HEK293 (cell line): ENCODE measurements around the gene CC2D2A.

Source experiments
- CTCF ChIA-PET: fragments of 350-600 bp; formaldehyde crosslinking; extraction: SDS; loops from one replicate; lab custom pipeline; 2021; ENCODE audit warnings: antibody characterized with exemption; lab: Yijun Ruan, JAX
- POLR2A ChIA-PET: fragments of 300-600 bp; formaldehyde crosslinking; extraction: SDS; loops from one replicate; lab custom pipeline; 2020; ENCODE audit warnings: antibody characterized with exemption, inconsistent platforms; lab: Yijun Ruan, JAX
- H3K27ac ChIP-seq: fragments of 200-500 bp; sonication (Bioruptor generic); 2 replicates; pipeline ENCODE4 v1.5.1; 2014; ENCODE audit warnings: low read depth, low read length, control low read depth, inconsistent platforms; ENCODE audit errors: extremely low read depth
- H3K36me3 ChIP-seq, 2 experiments: fragments of 200-500 bp in 1 of 2; sonication (Bioruptor generic) in 1 of 2; 1 replicate in 1 of 2; 2 replicates in 1 of 2; pipeline ENCODE4 v1.5.1; 2014 to 2017; ENCODE audit warnings: inconsistent platforms in 2 of 2, low read length in 2 of 2; ENCODE audit not compliant: control insufficient read depth in 2 of 2, insufficient read depth in 1 of 2
- H3K4me1 ChIP-seq: fragments of 200-500 bp; sonication (Bioruptor generic); 2 replicates; pipeline ENCODE4 v1.5.1; 2014; ENCODE audit warnings: mild to moderate bottlenecking, low read length, inconsistent platforms; ENCODE audit not compliant: control insufficient read depth, insufficient read depth
- H3K4me3 ChIP-seq: 2 replicates; pipeline ENCODE4 v1.5.1; 2011; ENCODE audit warnings: low read depth, mild to moderate bottlenecking, control low read depth, low read length, moderate library complexity
- H3K9me3 ChIP-seq: fragments of 200-500 bp; sonication (Bioruptor generic); 2 replicates; pipeline ENCODE4 v1.5.1; 2014; ENCODE audit warnings: low read depth, low read length, inconsistent platforms; ENCODE audit not compliant: control insufficient read depth, insufficient read depth
- FEZF1 ChIP-seq: fragments of 450-650 bp; formaldehyde crosslinking; IDR thresholded peaks from 2 replicates; pipeline ENCODE4 v1.5.1; 2016; ENCODE audit warnings: missing biosample characterization, missing genetic modification characterization
- GFI1B ChIP-seq: fragments of 450-650 bp; formaldehyde crosslinking; IDR thresholded peaks from 2 replicates; pipeline ENCODE4 v1.5.1; 2016; ENCODE audit warnings: missing biosample characterization, missing genetic modification characterization
- KLF9 ChIP-seq: fragments of 450-650 bp; formaldehyde crosslinking; IDR thresholded peaks from 2 replicates; pipeline ENCODE4 v1.5.1; 2016; ENCODE audit warnings: missing biosample characterization, missing genetic modification characterization, low read depth
- SALL2 ChIP-seq: fragments of 450-650 bp; formaldehyde crosslinking; IDR thresholded peaks from 2 replicates; pipeline ENCODE4 v1.5.0; 2017; ENCODE audit warnings: missing biosample characterization, mild to moderate bottlenecking, missing genetic modification characterization, borderline replicate concordance
- SCRT1 ChIP-seq: fragments of 450-650 bp; formaldehyde crosslinking; IDR thresholded peaks from 2 replicates; pipeline ENCODE4 v1.5.1; 2016; ENCODE audit warnings: missing biosample characterization, missing genetic modification characterization, borderline replicate concordance
- ZNF138 ChIP-seq: fragments of 450-650 bp; formaldehyde crosslinking; IDR thresholded peaks from 2 replicates; pipeline ENCODE4 v1.5.1; 2016; ENCODE audit warnings: missing biosample characterization, missing genetic modification characterization, borderline replicate concordance
- ZNF146 ChIP-seq: fragments of 450-650 bp; formaldehyde crosslinking; IDR thresholded peaks from 2 replicates; pipeline ENCODE4 v1.5.1; 2016; ENCODE audit warnings: missing biosample characterization, missing genetic modification characterization
- ZNF501 ChIP-seq: fragments of 450-650 bp; formaldehyde crosslinking; IDR thresholded peaks from 2 replicates; pipeline ENCODE4 v1.5.1; 2016; ENCODE audit warnings: missing biosample characterization, missing genetic modification characterization
- ZNF548 ChIP-seq: fragments of 450-650 bp; formaldehyde crosslinking; IDR thresholded peaks from 2 replicates; pipeline ENCODE4 v1.5.1; 2016; ENCODE audit warnings: missing biosample characterization, missing genetic modification characterization
- ZNF555 ChIP-seq: fragments of 450-650 bp; formaldehyde crosslinking; conservative IDR thresholded peaks from 2 replicates; pipeline ENCODE4 v1.5.1; 2017; ENCODE audit warnings: missing biosample characterization, mild to moderate bottlenecking, missing genetic modification characterization, inconsistent platforms
- ZNF596 ChIP-seq: fragments of 450-650 bp; IDR thresholded peaks from 2 replicates; pipeline ENCODE4 v1.5.0; 2018; ENCODE audit warnings: missing biosample characterization, mild to moderate bottlenecking, missing genetic modification characterization, moderate library complexity
- ZNF664 ChIP-seq: fragments of 450-650 bp; formaldehyde crosslinking; IDR thresholded peaks from 2 replicates; pipeline ENCODE4 v1.5.1; 2016; ENCODE audit warnings: missing biosample characterization, missing genetic modification characterization
- ZNF747 ChIP-seq: fragments of 450-650 bp; formaldehyde crosslinking; IDR thresholded peaks from 2 replicates; pipeline ENCODE4 v1.5.1; 2016; ENCODE audit warnings: missing biosample characterization, missing genetic modification characterization
- ZSCAN23 ChIP-seq: fragments of 450-650 bp; formaldehyde crosslinking; IDR thresholded peaks from 2 replicates; pipeline ENCODE4 v1.5.1; 2016; ENCODE audit warnings: missing biosample characterization, missing genetic modification characterization
- TF ChIP-seq, protein P1 (sequence below): fragments of 450-650 bp; formaldehyde crosslinking; IDR thresholded peaks from 2 replicates; pipeline ENCODE4 v1.5.1; 2016; ENCODE audit warnings: missing biosample characterization, missing genetic modification characterization, borderline replicate concordance
- TF ChIP-seq, protein P2 (sequence below): fragments of 450-650 bp; formaldehyde crosslinking; IDR thresholded peaks from 2 replicates; pipeline ENCODE4 v1.5.1; 2016; ENCODE audit warnings: missing biosample characterization, missing genetic modification characterization, low read depth
- TF ChIP-seq, protein P3 (sequence below): fragments of 450-650 bp; formaldehyde crosslinking; IDR thresholded peaks from 2 replicates; pipeline ENCODE4 v1.5.1; 2016; ENCODE audit warnings: missing biosample characterization, missing genetic modification characterization
- TF ChIP-seq, protein P4 (sequence below): fragments of 450-650 bp; formaldehyde crosslinking; IDR thresholded peaks from 2 replicates; pipeline ENCODE4 v1.5.1; 2016; ENCODE audit warnings: missing biosample characterization, missing genetic modification characterization
- TF ChIP-seq, protein P5 (sequence below): fragments of 450-650 bp; IDR thresholded peaks from 2 replicates; pipeline ENCODE4 v1.5.1; 2018; ENCODE audit warnings: missing biosample characterization, mild to moderate bottlenecking, missing genetic modification characterization
- TF ChIP-seq, protein P6 (sequence below): fragments of 450-650 bp; formaldehyde crosslinking; IDR thresholded peaks from 2 replicates; pipeline ENCODE4 v1.5.1; 2016; ENCODE audit warnings: missing biosample characterization, missing genetic modification characterization

CC2D2A gene

DNA sequence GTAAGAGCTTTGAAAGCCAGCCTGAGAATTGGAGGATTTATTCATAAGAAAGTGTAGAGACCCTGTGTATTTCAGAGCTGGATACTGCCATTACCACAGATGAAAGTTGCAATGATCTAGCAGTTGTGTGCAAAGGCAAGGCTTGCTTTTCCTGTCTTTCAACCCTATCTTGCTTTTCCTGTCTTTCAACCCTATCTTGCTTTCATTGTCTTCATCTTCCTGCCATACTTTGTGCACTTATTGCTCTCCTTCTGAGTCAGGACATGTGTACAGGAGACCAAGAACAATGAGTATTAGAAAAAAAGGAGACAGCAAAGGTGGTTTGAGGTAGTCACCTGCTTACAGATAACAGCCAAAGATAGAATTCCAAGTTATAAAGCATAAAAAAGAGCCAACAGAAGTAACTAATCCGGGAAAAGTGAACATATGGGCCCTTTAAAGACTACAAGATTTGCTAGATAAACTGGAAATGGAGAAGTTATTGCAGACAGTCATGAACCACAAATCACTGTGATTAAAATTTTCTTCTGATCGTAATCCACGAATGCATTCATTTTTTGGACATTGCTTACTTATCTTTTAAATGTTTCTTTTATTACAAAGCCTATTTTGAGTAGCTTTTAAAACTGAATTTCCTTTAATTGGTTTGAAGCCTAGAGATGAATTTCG is 24.7 kb upstream of the CC2D2A start:
- Histone ChIP-seq H3K9me3 (no peaks in the 10 kb centered on the region), H3K27ac (no peak overlapping the region), H3K4me3 (no peak overlapping the region), H3K4me1 (no peaks in the 10 kb centered on the region), H3K36me3 (no peaks in the 10 kb centered on the region)
- no peak for TF ChIP-seq ZNF555 (tag by site-specific recombination)
- TF ChIP-seq, protein P1, sequence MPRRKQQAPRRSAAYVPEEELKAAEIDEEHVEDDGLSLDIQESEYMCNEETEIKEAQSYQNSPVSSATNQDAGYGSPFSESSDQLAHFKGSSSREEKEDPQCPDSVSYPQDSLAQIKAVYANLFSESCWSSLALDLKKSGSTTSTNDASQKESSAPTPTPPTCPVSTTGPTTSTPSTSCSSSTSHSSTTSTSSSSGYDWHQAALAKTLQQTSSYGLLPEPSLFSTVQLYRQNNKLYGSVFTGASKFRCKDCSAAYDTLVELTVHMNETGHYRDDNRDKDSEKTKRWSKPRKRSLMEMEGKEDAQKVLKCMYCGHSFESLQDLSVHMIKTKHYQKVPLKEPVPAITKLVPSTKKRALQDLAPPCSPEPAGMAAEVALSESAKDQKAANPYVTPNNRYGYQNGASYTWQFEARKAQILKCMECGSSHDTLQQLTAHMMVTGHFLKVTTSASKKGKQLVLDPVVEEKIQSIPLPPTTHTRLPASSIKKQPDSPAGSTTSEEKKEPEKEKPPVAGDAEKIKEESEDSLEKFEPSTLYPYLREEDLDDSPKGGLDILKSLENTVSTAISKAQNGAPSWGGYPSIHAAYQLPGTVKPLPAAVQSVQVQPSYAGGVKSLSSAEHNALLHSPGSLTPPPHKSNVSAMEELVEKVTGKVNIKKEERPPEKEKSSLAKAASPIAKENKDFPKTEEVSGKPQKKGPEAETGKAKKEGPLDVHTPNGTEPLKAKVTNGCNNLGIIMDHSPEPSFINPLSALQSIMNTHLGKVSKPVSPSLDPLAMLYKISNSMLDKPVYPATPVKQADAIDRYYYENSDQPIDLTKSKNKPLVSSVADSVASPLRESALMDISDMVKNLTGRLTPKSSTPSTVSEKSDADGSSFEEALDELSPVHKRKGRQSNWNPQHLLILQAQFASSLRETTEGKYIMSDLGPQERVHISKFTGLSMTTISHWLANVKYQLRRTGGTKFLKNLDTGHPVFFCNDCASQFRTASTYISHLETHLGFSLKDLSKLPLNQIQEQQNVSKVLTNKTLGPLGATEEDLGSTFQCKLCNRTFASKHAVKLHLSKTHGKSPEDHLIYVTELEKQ, result no peak
- no peak for TF ChIP-seq ZNF138 (tag by site-specific recombination)
- TF ChIP-seq KLF9 (tag by site-specific recombination), result no peak
- no peak for TF ChIP-seq SCRT1 (tag by site-specific recombination)
- TF ChIP-seq ZNF548 (tag by site-specific recombination), result no peak
- TF ChIP-seq, protein P2, sequence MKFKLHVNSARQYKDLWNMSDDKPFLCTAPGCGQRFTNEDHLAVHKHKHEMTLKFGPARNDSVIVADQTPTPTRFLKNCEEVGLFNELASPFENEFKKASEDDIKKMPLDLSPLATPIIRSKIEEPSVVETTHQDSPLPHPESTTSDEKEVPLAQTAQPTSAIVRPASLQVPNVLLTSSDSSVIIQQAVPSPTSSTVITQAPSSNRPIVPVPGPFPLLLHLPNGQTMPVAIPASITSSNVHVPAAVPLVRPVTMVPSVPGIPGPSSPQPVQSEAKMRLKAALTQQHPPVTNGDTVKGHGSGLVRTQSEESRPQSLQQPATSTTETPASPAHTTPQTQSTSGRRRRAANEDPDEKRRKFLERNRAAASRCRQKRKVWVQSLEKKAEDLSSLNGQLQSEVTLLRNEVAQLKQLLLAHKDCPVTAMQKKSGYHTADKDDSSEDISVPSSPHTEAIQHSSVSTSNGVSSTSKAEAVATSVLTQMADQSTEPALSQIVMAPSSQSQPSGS (tag by site-specific recombination), result no peak
- no peak for TF ChIP-seq ZSCAN23 (tag by site-specific recombination)
- TF ChIP-seq GFI1B (tag by site-specific recombination), result no peak
- TF ChIP-seq SALL2 (tag by site-specific recombination), result no peak
- TF ChIP-seq, protein P3, sequence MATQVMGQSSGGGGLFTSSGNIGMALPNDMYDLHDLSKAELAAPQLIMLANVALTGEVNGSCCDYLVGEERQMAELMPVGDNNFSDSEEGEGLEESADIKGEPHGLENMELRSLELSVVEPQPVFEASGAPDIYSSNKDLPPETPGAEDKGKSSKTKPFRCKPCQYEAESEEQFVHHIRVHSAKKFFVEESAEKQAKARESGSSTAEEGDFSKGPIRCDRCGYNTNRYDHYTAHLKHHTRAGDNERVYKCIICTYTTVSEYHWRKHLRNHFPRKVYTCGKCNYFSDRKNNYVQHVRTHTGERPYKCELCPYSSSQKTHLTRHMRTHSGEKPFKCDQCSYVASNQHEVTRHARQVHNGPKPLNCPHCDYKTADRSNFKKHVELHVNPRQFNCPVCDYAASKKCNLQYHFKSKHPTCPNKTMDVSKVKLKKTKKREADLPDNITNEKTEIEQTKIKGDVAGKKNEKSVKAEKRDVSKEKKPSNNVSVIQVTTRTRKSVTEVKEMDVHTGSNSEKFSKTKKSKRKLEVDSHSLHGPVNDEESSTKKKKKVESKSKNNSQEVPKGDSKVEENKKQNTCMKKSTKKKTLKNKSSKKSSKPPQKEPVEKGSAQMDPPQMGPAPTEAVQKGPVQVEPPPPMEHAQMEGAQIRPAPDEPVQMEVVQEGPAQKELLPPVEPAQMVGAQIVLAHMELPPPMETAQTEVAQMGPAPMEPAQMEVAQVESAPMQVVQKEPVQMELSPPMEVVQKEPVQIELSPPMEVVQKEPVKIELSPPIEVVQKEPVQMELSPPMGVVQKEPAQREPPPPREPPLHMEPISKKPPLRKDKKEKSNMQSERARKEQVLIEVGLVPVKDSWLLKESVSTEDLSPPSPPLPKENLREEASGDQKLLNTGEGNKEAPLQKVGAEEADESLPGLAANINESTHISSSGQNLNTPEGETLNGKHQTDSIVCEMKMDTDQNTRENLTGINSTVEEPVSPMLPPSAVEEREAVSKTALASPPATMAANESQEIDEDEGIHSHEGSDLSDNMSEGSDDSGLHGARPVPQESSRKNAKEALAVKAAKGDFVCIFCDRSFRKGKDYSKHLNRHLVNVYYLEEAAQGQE, result no peak
- POLR2A ChIA-PET, result no interaction called here
- CTCF ChIA-PET, result no interaction called here

DNA sequence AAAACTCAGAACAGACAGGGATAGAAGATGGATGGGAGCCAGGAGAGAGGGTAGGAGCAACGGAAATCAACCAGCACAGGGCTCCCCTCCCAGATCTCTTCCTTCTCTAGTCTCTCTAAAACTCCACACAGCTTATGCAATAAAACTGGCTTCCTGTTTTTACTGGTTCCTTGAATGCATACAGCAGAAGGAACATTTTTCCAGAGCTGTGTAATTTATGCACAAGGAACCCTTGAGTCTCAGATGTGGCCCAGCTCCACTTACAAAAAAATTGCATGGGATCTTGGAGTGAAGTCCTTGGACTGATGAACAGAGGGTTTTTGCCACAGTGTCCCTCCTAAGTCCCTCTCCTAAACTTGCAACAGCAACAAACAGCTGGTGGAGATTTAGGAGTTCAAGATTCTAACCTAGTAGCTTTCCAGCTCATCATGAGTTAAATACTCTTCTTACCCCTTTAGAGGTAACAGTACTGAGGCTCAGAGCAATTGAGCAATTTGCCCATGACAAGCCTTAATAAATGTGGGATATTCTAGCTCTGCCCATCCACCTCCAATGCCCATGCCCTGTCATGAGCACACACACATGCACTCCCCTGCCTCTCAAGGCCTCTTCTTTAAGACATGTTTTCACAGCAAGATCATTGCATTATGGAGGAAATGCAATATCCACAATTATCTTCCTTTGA is 18.4 kb upstream of the CC2D2A start:
- Histone ChIP-seq H3K4me1 (no peaks in the 10 kb centered on the region), H3K36me3 (no peaks in the 10 kb centered on the region), H3K9me3 (no peaks in the 10 kb centered on the region), H3K4me3 (no peak overlapping the region), H3K27ac (no peak overlapping the region)
- POLR2A ChIA-PET, result no interaction called here
- CTCF ChIA-PET, result interaction anchor here (1.0 kb wide), 1 partner anchor 213 kb away, joined by 3 read pairs; no protein-coding TSS in a partner anchor
- TF ChIP-seq, protein P4, sequence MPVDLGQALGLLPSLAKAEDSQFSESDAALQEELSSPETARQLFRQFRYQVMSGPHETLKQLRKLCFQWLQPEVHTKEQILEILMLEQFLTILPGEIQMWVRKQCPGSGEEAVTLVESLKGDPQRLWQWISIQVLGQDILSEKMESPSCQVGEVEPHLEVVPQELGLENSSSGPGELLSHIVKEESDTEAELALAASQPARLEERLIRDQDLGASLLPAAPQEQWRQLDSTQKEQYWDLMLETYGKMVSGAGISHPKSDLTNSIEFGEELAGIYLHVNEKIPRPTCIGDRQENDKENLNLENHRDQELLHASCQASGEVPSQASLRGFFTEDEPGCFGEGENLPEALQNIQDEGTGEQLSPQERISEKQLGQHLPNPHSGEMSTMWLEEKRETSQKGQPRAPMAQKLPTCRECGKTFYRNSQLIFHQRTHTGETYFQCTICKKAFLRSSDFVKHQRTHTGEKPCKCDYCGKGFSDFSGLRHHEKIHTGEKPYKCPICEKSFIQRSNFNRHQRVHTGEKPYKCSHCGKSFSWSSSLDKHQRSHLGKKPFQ (tag by site-specific recombination), result no peak
- no peak for TF ChIP-seq FEZF1 (tag by site-specific recombination)
- TF ChIP-seq ZNF501 (tag by site-specific recombination), result no peak
- TF ChIP-seq, protein P5, sequence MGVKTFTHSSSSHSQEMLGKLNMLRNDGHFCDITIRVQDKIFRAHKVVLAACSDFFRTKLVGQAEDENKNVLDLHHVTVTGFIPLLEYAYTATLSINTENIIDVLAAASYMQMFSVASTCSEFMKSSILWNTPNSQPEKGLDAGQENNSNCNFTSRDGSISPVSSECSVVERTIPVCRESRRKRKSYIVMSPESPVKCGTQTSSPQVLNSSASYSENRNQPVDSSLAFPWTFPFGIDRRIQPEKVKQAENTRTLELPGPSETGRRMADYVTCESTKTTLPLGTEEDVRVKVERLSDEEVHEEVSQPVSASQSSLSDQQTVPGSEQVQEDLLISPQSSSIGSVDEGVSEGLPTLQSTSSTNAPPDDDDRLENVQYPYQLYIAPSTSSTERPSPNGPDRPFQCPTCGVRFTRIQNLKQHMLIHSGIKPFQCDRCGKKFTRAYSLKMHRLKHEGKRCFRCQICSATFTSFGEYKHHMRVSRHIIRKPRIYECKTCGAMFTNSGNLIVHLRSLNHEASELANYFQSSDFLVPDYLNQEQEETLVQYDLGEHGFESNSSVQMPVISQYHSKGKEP (tag by site-specific recombination), result no peak
- no peak for TF ChIP-seq ZNF146 (tag by site-specific recombination)
- no peak for TF ChIP-seq ZNF664 (tag by site-specific recombination)
- TF ChIP-seq, protein P6, sequence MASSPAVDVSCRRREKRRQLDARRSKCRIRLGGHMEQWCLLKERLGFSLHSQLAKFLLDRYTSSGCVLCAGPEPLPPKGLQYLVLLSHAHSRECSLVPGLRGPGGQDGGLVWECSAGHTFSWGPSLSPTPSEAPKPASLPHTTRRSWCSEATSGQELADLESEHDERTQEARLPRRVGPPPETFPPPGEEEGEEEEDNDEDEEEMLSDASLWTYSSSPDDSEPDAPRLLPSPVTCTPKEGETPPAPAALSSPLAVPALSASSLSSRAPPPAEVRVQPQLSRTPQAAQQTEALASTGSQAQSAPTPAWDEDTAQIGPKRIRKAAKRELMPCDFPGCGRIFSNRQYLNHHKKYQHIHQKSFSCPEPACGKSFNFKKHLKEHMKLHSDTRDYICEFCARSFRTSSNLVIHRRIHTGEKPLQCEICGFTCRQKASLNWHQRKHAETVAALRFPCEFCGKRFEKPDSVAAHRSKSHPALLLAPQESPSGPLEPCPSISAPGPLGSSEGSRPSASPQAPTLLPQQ (tag by site-specific recombination), result no peak
- TF ChIP-seq ZNF596, result no peak
- TF ChIP-seq ZNF747 (tag by site-specific recombination), result no peak
